Parathyroid adenoma (tissue), 2 donors: ENCODE measurements around the gene RFNG.

Source experiments
- H2AFZ ChIP-seq: fragments of 300-600 bp; sonication (generic); one replicate; pipeline ENCODE4 v1.7.0; 2017; ENCODE audit warnings: antibody characterized with exemption, mild to moderate bottlenecking
- H3K27ac ChIP-seq: fragments of 300-600 bp; sonication (generic); one replicate; pipeline ENCODE4 v1.7.0; 2017
- H3K27me3 ChIP-seq: fragments of 300-600 bp; sonication (generic); one replicate; pipeline ENCODE4 v1.7.0; 2017; ENCODE audit warnings: low read length; ENCODE audit not compliant: control insufficient read depth, insufficient read depth
- H3K36me3 ChIP-seq: fragments of 300-600 bp; sonication (generic); one replicate; pipeline ENCODE4 v1.7.0; 2017; ENCODE audit warnings: low read length; ENCODE audit not compliant: control insufficient read depth, insufficient read depth
- H3K4me1 ChIP-seq: fragments of 300-600 bp; sonication (generic); one replicate; pipeline ENCODE4 v1.7.0; 2017; ENCODE audit warnings: control low read depth
- H3K4me2 ChIP-seq: fragments of 300-600 bp; sonication (generic); one replicate; pipeline ENCODE4 v1.7.0; 2017; ENCODE audit warnings: low read length
- H3K4me3 ChIP-seq: fragments of 300-600 bp; sonication (generic); one replicate; pipeline ENCODE4 v1.7.0; 2017; ENCODE audit warnings: low read depth, low read length
- H3K79me2 ChIP-seq: fragments of 300-600 bp; sonication (generic); one replicate; pipeline ENCODE4 v1.7.0; 2017; ENCODE audit warnings: control low read depth
- H3K9ac ChIP-seq: fragments of 300-600 bp; sonication (generic); one replicate; pipeline ENCODE4 v1.7.0; 2017; ENCODE audit warnings: mild to moderate bottlenecking
- H3K9me3 ChIP-seq: fragments of 300-600 bp; sonication (generic); one replicate; pipeline ENCODE4 v1.7.0; 2017; ENCODE audit warnings: low read length; ENCODE audit not compliant: control insufficient read depth
- CTCF ChIP-seq: fragments of 300-600 bp; sonication (generic); IDR thresholded peaks from one replicate; pipeline ENCODE4 v1.7.0; 2017; ENCODE audit warnings: antibody characterized with exemption, mild to moderate bottlenecking
- donor health status: primary hyperparathyroidism.

The RFNG gene

DNA sequence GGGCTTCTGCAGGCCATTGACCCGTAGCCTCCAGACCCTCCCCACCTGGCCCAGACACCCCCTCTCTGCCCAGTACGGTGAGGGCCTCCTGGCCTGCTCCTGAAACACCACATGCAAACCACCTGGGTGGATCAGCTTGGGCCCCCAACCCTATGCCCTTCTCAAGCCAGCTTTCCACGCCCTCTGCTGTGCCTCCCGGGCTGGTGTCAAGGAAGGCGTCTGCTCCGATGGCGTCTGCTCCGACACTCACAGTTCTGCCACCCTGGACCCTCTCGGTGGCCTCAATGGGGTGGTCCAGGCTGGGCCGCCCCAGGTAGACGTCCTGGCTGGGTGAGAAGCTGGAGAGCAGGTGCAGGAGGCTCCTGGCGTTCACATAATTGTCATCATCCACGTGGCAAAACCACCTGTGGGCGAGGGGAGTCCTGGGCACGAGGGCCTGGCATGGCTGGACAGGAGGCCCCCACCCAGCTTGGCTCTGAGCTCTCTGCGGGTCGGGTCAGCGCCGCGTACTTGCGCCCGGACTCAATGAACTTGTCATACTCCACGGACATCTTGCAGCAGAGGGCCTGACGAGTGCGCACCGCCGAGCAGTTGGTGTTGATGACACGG, 1.4 kb downstream of the RFNG start:
- peak overlapping the region; percentile 70 for H3K4me3 ChIP-seq
- H3K36me3 ChIP-seq, result no peaks in the 10 kb centered on the region
- no peak overlapping the region for H3K9ac ChIP-seq
- H3K4me1 ChIP-seq, result no peaks in the 10 kb centered on the region
- H2AFZ ChIP-seq, result no peak overlapping the region
- TF ChIP-seq CTCF, result no peak
- H3K27ac ChIP-seq, result no peak overlapping the region
- no peaks in the 10 kb centered on the region for H3K9me3 ChIP-seq
- H3K4me2 ChIP-seq, result peak overlapping the region; percentile 95
- H3K27me3 ChIP-seq, result no peaks in the 10 kb centered on the region
- no peaks in the 10 kb centered on the region for H3K79me2 ChIP-seq

GRCh38 chr17:82049521-82049971, 2.1 kb downstream of the RFNG start:
- Histone ChIP-seq H3K9ac (no peak overlapping the region), H3K27me3 (no peaks in the 10 kb centered on the region), H2AFZ (no peak overlapping the region), H3K27ac (no peak overlapping the region), H3K79me2 (no peaks in the 10 kb centered on the region), H3K4me2 (no peak overlapping the region), H3K36me3 (no peaks in the 10 kb centered on the region), H3K4me1 (no peaks in the 10 kb centered on the region), H3K9me3 (no peaks in the 10 kb centered on the region), H3K4me3 (no peak overlapping the region)
- TF ChIP-seq CTCF, result no peak

- Histone ChIP-seq H3K9ac (no peak overlapping the region), H2AFZ (no peak overlapping the region), H3K27me3 (no peaks in the 10 kb centered on the region), H3K4me1 (no peaks in the 10 kb centered on the region), H3K4me2 (no peak overlapping the region), H3K36me3 (no peaks in the 10 kb centered on the region), H3K27ac (no peak overlapping the region), H3K9me3 (no peaks in the 10 kb centered on the region), H3K4me3 (no peak overlapping the region), H3K79me2 (no peaks in the 10 kb centered on the region)
- no peak for TF ChIP-seq CTCF
Observed at GRCh38 chr17:82049106-82049505, 2.5 kb downstream of the RFNG start.

DNA sequence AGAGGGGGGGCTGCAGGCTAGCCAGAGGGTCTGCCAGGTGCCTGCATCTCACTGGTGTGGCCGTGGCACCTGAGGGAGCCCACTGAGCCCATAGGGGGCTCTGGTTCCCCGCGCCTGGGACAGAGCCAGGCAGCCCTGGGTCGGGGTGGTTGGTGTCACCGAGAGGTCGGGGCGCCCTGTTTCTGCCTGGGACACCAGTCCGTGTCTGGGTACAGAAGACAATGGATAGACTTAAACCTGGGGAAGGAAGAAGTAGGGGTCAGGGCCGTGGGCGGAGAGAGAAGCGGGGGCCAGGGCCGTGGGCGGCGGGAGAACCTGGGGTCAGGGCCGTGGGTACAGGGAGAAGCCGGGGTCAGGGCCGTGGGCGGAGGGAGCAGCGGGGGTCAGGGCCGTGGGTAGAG, 3.0 kb downstream of the RFNG start:
- Histone ChIP-seq H3K36me3 (no peaks in the 10 kb centered on the region), H3K9ac (no peak overlapping the region), H3K9me3 (no peaks in the 10 kb centered on the region), H2AFZ (no peak overlapping the region), H3K4me2 (no peak overlapping the region), H3K27ac (no peak overlapping the region), H3K4me3 (no peak overlapping the region), H3K4me1 (no peaks in the 10 kb centered on the region), H3K79me2 (no peaks in the 10 kb centered on the region), H3K27me3 (no peaks in the 10 kb centered on the region)
- no peak for TF ChIP-seq CTCF

- Histone ChIP-seq H3K9me3 (no peaks in the 10 kb centered on the region), H3K9ac (no peak overlapping the region), H2AFZ (no peak overlapping the region), H3K27ac (no peak overlapping the region), H3K79me2 (no peaks in the 10 kb centered on the region), H3K4me3 (no peak overlapping the region), H3K27me3 (no peaks in the 10 kb centered on the region), H3K4me1 (no peaks in the 10 kb centered on the region), H3K36me3 (no peaks in the 10 kb centered on the region), H3K4me2 (no peak overlapping the region)
- no peak for TF ChIP-seq CTCF
Observed at GRCh38 chr17:82047914-82048570, 3.6 kb downstream of the RFNG start.
